Endodermal cell (in vitro differentiated cells): ENCODE results near the gene HOXD3. TPM values are rescaled to one million over a fixed set of nuclear protein-coding genes. Genes with fewer than 3 reads are reported as not detected.

ENCODE experiments used
- DNase-seq: peaks from one replicate; pipeline ENCODE4 v3.0.0-alpha.2; 2017
- H3K27ac ChIP-seq: 2 replicates; pipeline ENCODE4 v1.5.1; 2013; ENCODE audit warnings: mild to moderate bottlenecking, low read depth, low read length, moderate library complexity
- H3K27me3 ChIP-seq: 2 replicates; pipeline ENCODE4 v1.6.1; 2013; ENCODE audit warnings: mild to moderate bottlenecking, low read length, moderate library complexity; ENCODE audit not compliant: insufficient read depth, control insufficient read depth, poor library complexity, severe bottlenecking
- H3K36me3 ChIP-seq: 2 replicates; pipeline ENCODE4 v1.7.0; 2013; ENCODE audit warnings: mild to moderate bottlenecking, low read length, moderate library complexity; ENCODE audit not compliant: control insufficient read depth, insufficient read depth
- H3K4me1 ChIP-seq: one replicate; pipeline ENCODE4 v1.7.0; 2013; ENCODE audit warnings: low read length; ENCODE audit not compliant: control insufficient read depth, insufficient read depth
- H3K4me3 ChIP-seq: 2 replicates; pipeline ENCODE4 v1.5.1; 2013; ENCODE audit warnings: mild to moderate bottlenecking, low read length, moderate library complexity
- H3K9ac ChIP-seq: 2 replicates; pipeline ENCODE4 v1.6.1; 2013; ENCODE audit warnings: mild to moderate bottlenecking, low read length, moderate library complexity; ENCODE audit not compliant: poor library complexity, severe bottlenecking; ENCODE audit errors: extremely low read depth
- H3K9me3 ChIP-seq: 2 replicates; pipeline ENCODE4 v1.6.1; 2013; ENCODE audit warnings: mild to moderate bottlenecking, low read length, moderate library complexity; ENCODE audit not compliant: control insufficient read depth
- H3K27ac Mint-ChIP-seq: 2 replicates; pipeline ENCODE4 v1.8.0; 2020; ENCODE audit warnings: mixed read lengths
- H3K27me3 Mint-ChIP-seq: 2 replicates; pipeline ENCODE4 v1.8.0; 2021; ENCODE audit warnings: mild to moderate bottlenecking, mixed read lengths; ENCODE audit not compliant: insufficient read depth
- H3K36me3 Mint-ChIP-seq: 2 replicates; pipeline ENCODE4 v1.8.0; 2020; ENCODE audit warnings: low read depth, mixed read lengths
- H3K4me1 Mint-ChIP-seq: 2 replicates; pipeline ENCODE4 v1.8.0; 2020; ENCODE audit warnings: mixed read lengths
- H3K4me3 Mint-ChIP-seq: 2 replicates; pipeline ENCODE4 v1.8.0; 2020; ENCODE audit warnings: mild to moderate bottlenecking, moderate library complexity, mixed read lengths
- H3K9me3 Mint-ChIP-seq: 2 replicates; pipeline ENCODE4 v1.8.0; 2020; ENCODE audit warnings: mild to moderate bottlenecking, mixed read lengths
- CTCF ChIP-seq: fragments of 200-600 bp; sonication (generic); conservative IDR thresholded peaks from 2 replicates; pipeline ENCODE4 v1.5.0; 2021; ENCODE audit warnings: antibody characterized with exemption, mild to moderate bottlenecking
- WGBS, 2 experiments: methylation state at CpG; one replicate each; pipeline versions ENCODE4 v1.1.5 to v1.1.7; 2013; ENCODE audit warnings: missing lambda C conversion rate in 2 of 2, mixed read lengths in 1 of 2; ENCODE audit not compliant: insufficient coverage in 1 of 2, insufficient read length in 1 of 2; 5-methylcytosine and 5-hydroxymethylcytosine counted together
- total RNA-seq, 2 donors: library from RNA; stranded (reverse); fragmentation: NEBNext Ultra II Directional in 1 of 2; extraction: Animal tissue kit (Norgen Biotek cat#: 25700) in 1 of 2; gene quantifications; 2 replicates in 1 of 2; 3 replicates in 1 of 2; pipeline ENCODE4 v1.2.1, GENCODE V29; 2021

The HOXD3 gene
- total RNA-seq, 2 donors from 2014 or later, result not detected

GRCh38 chr2:176187200-176187898 lies 30.2 kb downstream of the HOXD3 start:
- H3K4me3 ChIP-seq, result peak overlapping the region; percentile 67
- H3K9ac ChIP-seq, result no peak overlapping the region
- H3K27me3 Mint-ChIP-seq, result peaks cover 91% of the 10 kb centered on the region
- no peak overlapping the region for H3K27ac Mint-ChIP-seq
- H3K27ac ChIP-seq, result no peak overlapping the region
- H3K4me3 Mint-ChIP-seq, result peak overlapping the region; percentile 48
- H3K4me1 ChIP-seq, result peaks cover 10% of the 10 kb centered on the region
- H3K9me3 ChIP-seq, result no peaks in the 10 kb centered on the region
- WGBS, 2 experiments, result 7 to 11% methylated on average over 7 to 13 of the region's 13 CpGs
- no peaks in the 10 kb centered on the region for H3K9me3 Mint-ChIP-seq
- H3K36me3 Mint-ChIP-seq, result no peaks in the 10 kb centered on the region
- DNase-seq, result peak; percentile 74
- no peaks in the 10 kb centered on the region for H3K36me3 ChIP-seq
- H3K4me1 Mint-ChIP-seq, result peaks cover 28% of the 10 kb centered on the region
- TF ChIP-seq CTCF, result no peak
- peaks cover 100% of the 10 kb centered on the region for H3K27me3 ChIP-seq

GRCh38 chr2:176187899-176188773 lies 31.0 kb downstream of the HOXD3 start, which contains the start of gene HOXD1:
TSS of gene HOXD1 (plus strand) at chr2:176188668. CDS start at chr2:176188802, 134 bp downstream.
- Histone ChIP-seq H3K9ac (no peak within 1 kb of the TSS), H3K27me3 (peaks cover 100% of the 10 kb centered on the region), H3K4me1 (peaks cover 10% of the 10 kb centered on the region), H3K36me3 (no peaks in the 10 kb centered on the region), H3K27ac (no peak within 1 kb of the TSS), H3K9me3 (no peaks in the 10 kb centered on the region), H3K4me3 (peak within 1 kb of the TSS; percentile 67)
- 2 to 4% methylated on average over 4 to 68 of the region's 68 CpGs for WGBS, 2 experiments
- peak; percentile 92 for DNase-seq
- H3K36me3 Mint-ChIP-seq, result no peaks in the 10 kb centered on the region
- H3K27ac Mint-ChIP-seq, result no peak within 1 kb of the TSS
- H3K4me3 Mint-ChIP-seq, result peak within 1 kb of the TSS; percentile 48
- H3K9me3 Mint-ChIP-seq, result no peaks in the 10 kb centered on the region
- H3K27me3 Mint-ChIP-seq, result peaks cover 87% of the 10 kb centered on the region
- no peak for TF ChIP-seq CTCF
- H3K4me1 Mint-ChIP-seq, result peaks cover 36% of the 10 kb centered on the region

GRCh38 chr2:176188774-176189680 lies 31.9 kb downstream of the HOXD3 start:
- H3K4me3 Mint-ChIP-seq, result peak overlapping the region; percentile 48
- H3K36me3 ChIP-seq, result no peaks in the 10 kb centered on the region
- TF ChIP-seq CTCF, result peak; percentile 15
- H3K27ac Mint-ChIP-seq, result no peak overlapping the region
- DNase-seq, result peak; percentile 83
- peaks cover 10% of the 10 kb centered on the region for H3K4me1 ChIP-seq
- no peak overlapping the region for H3K9ac ChIP-seq
- peaks cover 37% of the 10 kb centered on the region for H3K4me1 Mint-ChIP-seq
- peaks cover 87% of the 10 kb centered on the region for H3K27me3 Mint-ChIP-seq
- no peak overlapping the region for H3K27ac ChIP-seq
- no peaks in the 10 kb centered on the region for H3K9me3 Mint-ChIP-seq
- 1 to 3% methylated on average over 18 to 98 of the region's 98 CpGs for WGBS, 2 experiments
- no peaks in the 10 kb centered on the region for H3K36me3 Mint-ChIP-seq
- peak overlapping the region; percentile 67 for H3K4me3 ChIP-seq
- no peaks in the 10 kb centered on the region for H3K9me3 ChIP-seq
- peaks cover 100% of the 10 kb centered on the region for H3K27me3 ChIP-seq
